ENCODE results near the gene PHF21A. TPM values are rescaled to one million over a fixed set of nuclear protein-coding genes. Genes with fewer than 3 reads are reported as not detected.
A peak's percentile ranks its signal among the peaks of the same experiment; 100 is the strongest.

Gene PHF21A
- total RNA-seq, 1 experiment from 2014 or later = 8.2 TPM

- TF ChIP-seq EZH2 (IDR thresholded peaks at IDR 0.05; ENCODE audit: low read length, unreplicated experiment) = no peak
- no peak for TF ChIP-seq CTCF (conservative IDR thresholded peaks at IDR 0.05; ENCODE audit: low read depth, low read length)
- TF ChIP-seq EZH2phosphoT487 (IDR thresholded peaks at IDR 0.05; ENCODE audit: borderline replicate concordance, low read length) = no peak
- H3K36me3 ChIP-seq (ENCODE audit: low read depth, low read length) = peaks cover 7% of the 10 kb centered on the region; the same call in 1 of the 2 replicates
- H3K4me3 ChIP-seq (ENCODE audit: low read length) = peak within 1 kb of the TSS; percentile 63
- no peak within 1 kb of the TSS for H3K9ac ChIP-seq (ENCODE audit: low read length)
- BruUV-seq (replicated peaks) = no TSS peak
- ChIA-PET CTCF (no interaction called here), POLR2A (ENCODE audit: unreplicated experiment) (no interaction called here)
- no peaks in the 10 kb centered on the region for H3K9me3 ChIP-seq (ENCODE audit: low read length)
- H3K27ac ChIP-seq (ENCODE audit: low read length) = no peak within 1 kb of the TSS
- peak within 1 kb of the TSS; percentile 77 for H3K4me2 ChIP-seq (ENCODE audit: low read length)
- H4K20me1 ChIP-seq (ENCODE audit: low read length) = peaks cover 9% of the 10 kb centered on the region; the same call in 1 of the 2 replicates
- ATAC-seq (peak; percentile 82), DNase-seq (peak; percentile 41)
- H3K79me2 ChIP-seq (ENCODE audit: low read length) = no peaks in the 10 kb centered on the region
- H3F3A ChIP-seq (ENCODE audit: low read length, unreplicated experiment) = no peaks in the 10 kb centered on the region
- intact Hi-C loops (cut with micrococcal nuclease) = no loop called here
- no peaks in the 10 kb centered on the region for H3K9me2 ChIP-seq (replicated peaks; ENCODE audit: low read length)
- H2AFZ ChIP-seq (ENCODE audit: low read length) = 0 out of 2 replicates have a peak within 1 kb of the TSS, but pooled peaks have one; percentile 26
- H3K27me3 ChIP-seq (ENCODE audit: low read length) = no peaks in the 10 kb centered on the region
- H3K4me1 ChIP-seq (ENCODE audit: insufficient read depth, low read length) = peaks cover 5% of the 10 kb centered on the region
Measured at GRCh38 chr11:45885274-45885920, 235.9 kb downstream of the PHF21A start, which contains the start of gene MAPK8IP1. TSS of gene MAPK8IP1 (plus strand) at chr11:45885651. CDS start at chr11:45885821, 170 bp downstream.

GRCh38 chr11:45884596-45885185, 236.6 kb downstream of the PHF21A start:
- CTCF ChIA-PET = no interaction called here
- intact Hi-C loops (cut with micrococcal nuclease) = no loop called here

More at GRCh38 chr11:45884596-45885185, 236.6 kb downstream of the PHF21A start:
- H3K9me2 ChIP-seq (replicated peaks; ENCODE audit: low read length) = no peaks in the 10 kb centered on the region
- no peaks in the 10 kb centered on the region for H3K9me3 ChIP-seq (ENCODE audit: low read length)
- BruUV-seq (replicated peaks) = no TSS peak
- TF ChIP-seq EZH2 (IDR thresholded peaks at IDR 0.05; ENCODE audit: low read length, unreplicated experiment) = no peak
- no peak for TF ChIP-seq CTCF (conservative IDR thresholded peaks at IDR 0.05; ENCODE audit: low read depth, low read length)
- TF ChIP-seq EZH2phosphoT487 (IDR thresholded peaks at IDR 0.05; ENCODE audit: borderline replicate concordance, low read length) = no peak
- no peak overlapping the region for H3K27ac ChIP-seq (ENCODE audit: low read length)
- no peak for DNase-seq
- peaks cover 7% of the 10 kb centered on the region; the same call in 1 of the 2 replicates for H3K36me3 ChIP-seq (ENCODE audit: low read depth, low read length)
- H3K9ac ChIP-seq (ENCODE audit: low read length) = no peak overlapping the region
- no peaks in the 10 kb centered on the region for H3K79me2 ChIP-seq (ENCODE audit: low read length)
- POLR2A ChIA-PET (ENCODE audit: unreplicated experiment) = no interaction called here
- ATAC-seq = no peak
- H3K4me2 ChIP-seq (ENCODE audit: low read length) = no peak overlapping the region
- no peak overlapping the region for H3K4me3 ChIP-seq (ENCODE audit: low read length)
- peaks cover 9% of the 10 kb centered on the region; the same call in 1 of the 2 replicates for H4K20me1 ChIP-seq (ENCODE audit: low read length)
- peaks cover 12% of the 10 kb centered on the region for H3K4me1 ChIP-seq (ENCODE audit: insufficient read depth, low read length)
- H3F3A ChIP-seq (ENCODE audit: low read length, unreplicated experiment) = no peaks in the 10 kb centered on the region
- no peaks in the 10 kb centered on the region for H3K27me3 ChIP-seq (ENCODE audit: low read length)
- no peak overlapping the region for H2AFZ ChIP-seq (ENCODE audit: low read length)

Other genes with a start within 250 kb of the PHF21A start
- 7.1 and 10.5 TPM in 2 replicates for gene MAPK8IP1, start 235.8 kb downstream of the PHF21A start, total RNA-seq (2014; rRNA removed)
- gene FREY1, start 214.2 kb downstream of the PHF21A start, total RNA-seq (2014; rRNA removed) = 0.15 and 2.1 TPM in 2 replicates
- 43.5 and 56.7 TPM in 2 replicates for gene PEX16, start 203.6 kb downstream of the PHF21A start, total RNA-seq (2014; rRNA removed)
- gene LARGE2, start 198.8 kb downstream of the PHF21A start, total RNA-seq (2014; rRNA removed) = 18.4 and 19.6 TPM in 2 replicates
- gene CREB3L1, start 156.2 kb upstream of the PHF21A start, total RNA-seq (2014; rRNA removed) = 1.1 and 1.4 TPM in 2 replicates
- 70.2 and 91.0 TPM in 2 replicates for gene DGKZ, start 226.0 kb upstream of the PHF21A start, total RNA-seq (2014; rRNA removed)